GM04504 (cell line): ENCODE data around the gene CLNK.

Source experiments
- DNase-seq: peaks from one replicate; pipeline ENCODE4 v3.0.0-alpha.2; 2012; ENCODE audit warnings: low read depth

CLNK gene, protein sequence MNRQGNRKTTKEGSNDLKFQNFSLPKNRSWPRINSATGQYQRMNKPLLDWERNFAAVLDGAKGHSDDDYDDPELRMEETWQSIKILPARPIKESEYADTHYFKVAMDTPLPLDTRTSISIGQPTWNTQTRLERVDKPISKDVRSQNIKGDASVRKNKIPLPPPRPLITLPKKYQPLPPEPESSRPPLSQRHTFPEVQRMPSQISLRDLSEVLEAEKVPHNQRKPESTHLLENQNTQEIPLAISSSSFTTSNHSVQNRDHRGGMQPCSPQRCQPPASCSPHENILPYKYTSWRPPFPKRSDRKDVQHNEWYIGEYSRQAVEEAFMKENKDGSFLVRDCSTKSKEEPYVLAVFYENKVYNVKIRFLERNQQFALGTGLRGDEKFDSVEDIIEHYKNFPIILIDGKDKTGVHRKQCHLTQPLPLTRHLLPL

DNA sequence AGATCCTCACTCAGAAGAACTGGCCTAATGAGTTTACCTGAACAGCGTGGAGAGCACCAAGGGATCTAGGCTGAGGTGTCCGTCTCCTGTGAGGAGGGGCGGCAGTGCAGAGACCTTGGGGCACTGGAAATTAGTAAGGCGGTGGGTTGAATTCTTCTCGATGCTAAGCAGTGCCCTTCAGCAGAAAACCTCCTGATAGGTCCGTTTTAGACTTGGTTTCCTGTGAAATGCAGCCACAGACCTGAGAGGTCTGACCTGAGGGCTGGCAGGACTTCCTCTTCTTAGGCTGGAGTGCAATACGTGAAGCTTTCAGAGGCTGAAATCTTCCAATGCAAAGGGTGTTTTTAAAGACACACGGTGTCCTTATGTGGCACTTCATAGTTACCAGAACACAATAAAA is at the start of gene CLNK:
CLNK (minus strand) TSS at position 138 of the 400 bp plus-strand sequence. CDS start 16,899 bp downstream, outside the sequence.
- no peak for DNase-seq

GRCh38 chr4:10733481-10734062 is 49.0 kb upstream of the CLNK start:
- no peak for DNase-seq

- DNase-seq = no peak
Observed at GRCh38 chr4:10732914-10733415, 48.4 kb upstream of the CLNK start.

DNA sequence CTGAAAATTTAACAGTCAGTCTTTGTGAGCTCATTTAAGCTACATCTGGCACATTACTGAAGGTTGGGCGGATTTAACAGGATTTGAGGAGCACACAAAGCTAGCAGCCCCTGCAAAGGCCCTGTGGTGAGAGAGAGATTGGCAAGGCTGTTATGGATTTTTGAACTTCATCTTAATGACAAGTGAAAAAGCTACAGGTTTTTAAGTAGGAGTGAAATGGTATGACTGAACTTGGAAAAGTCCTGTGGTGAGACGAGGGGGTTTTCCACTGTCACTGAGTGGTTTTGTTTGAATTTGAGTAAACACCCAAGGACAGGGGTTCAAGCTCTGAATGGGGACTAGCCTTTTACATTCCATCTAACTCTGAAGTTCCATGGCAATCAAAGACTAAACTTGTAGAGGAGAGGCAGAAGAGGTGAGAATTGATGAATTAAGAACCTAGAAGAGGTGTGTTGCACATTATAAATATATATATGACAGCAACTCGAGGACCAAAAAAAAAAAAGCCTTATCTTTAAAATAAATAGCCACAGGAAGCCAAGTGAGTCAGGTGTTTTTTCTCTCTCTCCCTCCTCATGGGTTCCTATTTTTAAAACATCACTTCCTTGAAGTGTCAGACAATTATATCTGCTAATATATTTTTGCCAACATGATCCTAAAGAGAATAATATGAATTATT is 47.8 kb upstream of the CLNK start:
- no peak for DNase-seq

- DNase-seq = no peak
Observed at GRCh38 chr4:10731690-10732089, 47.1 kb upstream of the CLNK start.

GRCh38 chr4:10731162-10731561 is 46.6 kb upstream of the CLNK start:
- no peak for DNase-seq

DNA sequence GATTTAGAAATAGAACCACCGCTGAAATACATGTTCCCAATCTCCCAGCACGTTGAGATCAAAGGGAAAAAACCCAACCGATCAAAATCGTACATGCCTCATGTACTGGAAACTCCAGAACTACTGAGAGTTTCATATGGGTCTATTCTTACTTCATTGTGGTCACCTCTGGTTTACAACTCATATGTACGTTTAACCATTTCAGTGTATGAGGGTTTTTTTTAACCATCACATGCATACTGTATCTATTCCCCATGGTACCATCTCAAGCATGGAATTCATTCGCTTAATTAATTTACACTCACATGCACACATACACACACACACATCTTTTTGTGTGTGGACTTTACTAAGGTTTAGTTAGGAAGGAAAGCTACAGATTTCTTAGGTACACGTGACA is 46.0 kb upstream of the CLNK start:
- DNase-seq = no peak

DNA sequence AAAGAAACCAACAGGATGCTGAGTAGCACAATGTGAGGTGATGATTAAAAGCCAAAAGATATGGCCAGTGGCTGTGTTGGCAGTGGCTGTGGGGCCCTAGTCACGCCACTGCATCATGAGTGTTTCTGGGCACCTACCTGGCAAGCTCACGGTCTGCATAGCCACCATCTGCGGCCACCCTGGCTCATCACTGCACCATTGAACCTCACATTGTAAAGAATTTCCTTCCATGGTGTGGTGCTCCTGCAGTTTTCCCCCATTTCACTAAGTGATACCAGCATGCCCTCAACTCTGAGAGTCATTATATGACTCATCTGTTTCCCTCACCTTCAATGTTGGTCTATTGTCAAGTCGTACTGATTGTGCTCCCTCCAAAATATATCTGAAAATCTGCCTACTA is 45.5 kb upstream of the CLNK start:
- no peak for DNase-seq

DNA sequence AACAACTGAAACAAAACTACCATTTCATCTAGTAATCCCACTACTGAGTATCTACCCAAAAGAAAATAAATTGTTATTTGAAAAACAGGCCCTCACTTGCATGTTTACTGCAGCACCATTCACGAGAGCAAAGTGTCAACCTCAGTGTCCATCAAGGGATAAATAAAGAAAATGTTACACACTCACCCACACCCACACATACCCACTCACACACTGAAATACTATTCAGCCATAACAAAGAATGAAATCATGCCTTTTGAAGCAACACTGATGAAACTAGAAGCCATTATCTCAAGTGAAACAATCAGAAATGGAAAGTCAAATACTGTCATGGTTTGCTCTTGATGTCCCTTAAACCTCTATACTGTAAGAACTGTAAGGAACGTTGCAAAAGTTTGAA is 44.8 kb upstream of the CLNK start:
- no peak for DNase-seq

- DNase-seq = no peak
Observed at GRCh38 chr4:10728016-10728415, 43.4 kb upstream of the CLNK start.

DNA sequence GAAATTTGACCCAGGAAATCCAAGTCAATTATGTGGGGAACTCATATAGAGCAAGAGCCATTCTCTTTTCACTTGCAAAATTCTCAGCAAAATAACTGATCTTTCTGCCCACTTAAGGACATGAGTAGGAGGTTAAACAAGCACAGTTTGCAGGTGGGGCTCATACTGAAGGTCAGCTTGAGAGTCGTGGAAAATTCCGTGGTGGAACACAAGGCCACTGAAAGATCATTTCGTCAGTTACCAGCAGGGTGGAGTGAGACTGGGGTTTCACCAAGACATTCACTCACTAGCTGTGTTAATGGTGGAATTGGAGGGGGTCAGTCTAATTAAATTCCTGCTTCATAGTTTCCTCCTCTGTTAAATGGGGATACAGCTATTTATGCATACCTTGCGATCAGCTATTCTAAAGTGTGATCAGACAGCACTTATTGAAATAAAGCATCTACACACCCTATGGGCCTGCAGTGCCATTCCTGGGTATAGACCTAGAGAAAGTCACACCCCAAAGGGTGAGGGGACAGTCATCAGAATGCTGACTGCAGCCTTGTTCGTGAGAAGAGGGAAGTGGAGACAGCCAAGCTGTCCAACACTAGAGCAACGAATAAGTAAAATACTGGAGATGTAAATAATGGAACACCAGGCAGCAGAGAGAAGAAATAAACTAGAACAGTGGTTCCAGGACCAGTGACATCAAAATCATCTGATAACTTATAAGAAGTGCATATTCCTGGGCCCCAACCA is 42.7 kb upstream of the CLNK start:
- no peak for DNase-seq

DNA sequence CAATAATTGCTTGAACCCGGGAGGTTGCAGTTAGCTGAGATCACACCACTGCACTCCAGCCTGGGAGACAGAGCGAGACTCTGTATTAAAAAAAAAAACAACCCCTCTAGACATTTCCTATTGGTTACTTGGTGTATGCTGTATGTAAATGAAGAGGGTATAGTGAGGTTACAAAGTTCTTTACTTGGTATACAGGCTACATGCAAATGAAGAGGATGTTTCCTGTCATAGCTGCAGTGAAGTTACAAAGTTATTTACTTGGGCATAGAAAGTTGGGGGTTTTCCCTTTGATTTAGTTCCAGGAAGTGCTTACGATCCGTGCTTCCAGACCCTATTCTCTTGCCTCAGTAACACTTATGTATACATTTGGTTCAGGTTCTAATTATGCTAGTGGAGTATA is 38.4 kb upstream of the CLNK start:
- DNase-seq = no peak

DNA sequence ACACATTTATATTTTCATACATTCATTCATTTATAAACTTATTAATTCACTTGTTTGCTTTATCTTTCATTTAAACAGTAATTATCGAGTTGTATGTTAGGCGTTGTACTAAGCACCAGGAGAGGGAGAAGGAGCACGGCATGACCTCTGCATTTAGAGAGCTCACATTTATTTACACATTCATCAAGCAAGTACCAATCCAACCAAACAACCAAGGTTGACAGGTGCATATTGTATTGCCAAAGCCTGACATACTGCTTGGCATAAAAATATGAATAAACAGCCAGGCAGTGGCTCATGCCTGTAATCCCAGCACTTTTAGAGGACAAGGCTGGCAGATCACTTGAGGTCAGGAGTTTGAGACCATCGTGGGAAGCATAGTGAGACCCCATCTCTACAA is 37.0 kb upstream of the CLNK start:
- DNase-seq = no peak

DNA sequence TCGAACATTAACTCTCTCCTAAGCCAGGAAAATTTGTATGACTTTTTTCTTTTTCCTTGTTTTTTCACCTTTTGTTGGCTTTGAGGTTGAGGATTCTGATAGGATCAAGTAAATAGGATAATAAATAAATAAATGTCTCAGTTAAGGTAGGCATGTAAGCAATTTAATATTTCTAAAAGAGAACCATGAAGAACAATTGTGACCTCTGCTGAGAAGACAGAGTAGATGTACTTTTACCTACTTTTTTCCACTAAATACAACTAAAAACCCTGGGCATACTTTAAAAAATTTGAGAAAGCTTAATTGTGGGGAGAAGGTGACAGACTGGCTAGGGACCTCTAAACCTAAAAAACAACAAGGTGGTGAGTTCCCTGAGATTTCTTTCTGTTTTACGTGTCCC is 31.6 kb upstream of the CLNK start:
- DNase-seq = no peak

DNA sequence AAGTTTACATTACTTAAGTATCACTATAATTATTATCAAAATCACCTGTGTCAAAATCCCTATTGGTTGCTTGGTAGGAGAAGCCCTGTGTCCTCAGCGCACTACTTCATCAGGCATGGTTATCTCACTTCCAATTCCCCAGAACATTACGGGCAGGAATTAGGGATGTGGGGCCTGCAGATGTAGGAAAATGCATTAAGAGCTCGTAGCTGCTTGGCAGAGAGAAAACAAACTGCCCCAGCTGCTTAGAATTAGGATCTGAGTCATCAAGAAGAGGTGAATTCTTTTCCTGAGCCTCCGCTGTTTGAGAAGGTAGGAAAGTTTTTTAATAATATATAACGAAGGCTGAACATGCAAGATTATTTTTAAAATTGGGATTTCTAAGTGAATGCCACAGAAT is 31.1 kb upstream of the CLNK start:
- no peak for DNase-seq

DNA sequence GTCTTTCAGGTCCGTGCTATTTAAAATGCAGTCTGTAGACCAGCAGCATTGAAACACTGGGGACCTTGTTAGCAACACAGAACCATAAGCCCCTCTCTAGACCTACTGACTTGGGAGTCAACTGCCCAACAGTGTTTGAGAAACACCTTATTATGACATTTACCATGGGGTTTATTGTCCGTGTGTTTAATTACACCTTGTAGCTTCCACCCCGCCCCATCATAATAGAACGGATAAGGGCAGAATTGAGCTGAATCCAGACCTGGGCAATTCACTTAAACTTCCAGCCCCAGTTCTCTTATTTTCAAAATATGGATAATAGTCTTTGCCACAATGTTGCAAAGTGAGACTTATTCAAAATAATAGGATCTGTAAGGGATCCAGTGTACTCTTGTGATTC is 30.6 kb upstream of the CLNK start:
- DNase-seq = no peak

DNA sequence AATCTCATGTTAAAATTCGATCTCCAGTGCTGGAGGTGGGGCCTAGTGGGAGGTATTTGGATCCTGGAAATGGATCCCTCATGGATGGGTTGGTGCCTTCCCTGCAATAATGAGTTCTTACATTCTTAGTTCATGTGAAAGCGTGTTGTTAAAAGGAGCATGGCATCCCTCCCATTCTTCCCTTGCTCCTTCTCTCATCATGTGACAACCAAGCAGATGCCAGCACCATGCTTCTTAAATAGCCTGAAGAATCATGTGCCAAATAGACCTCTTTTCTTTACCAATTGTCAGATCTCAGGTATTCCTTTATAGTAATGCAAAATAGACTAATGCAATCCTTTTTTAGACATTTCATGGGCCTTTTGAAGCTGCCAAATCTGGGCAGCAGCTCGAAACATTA is 29.0 kb upstream of the CLNK start:
- no peak for DNase-seq

DNA sequence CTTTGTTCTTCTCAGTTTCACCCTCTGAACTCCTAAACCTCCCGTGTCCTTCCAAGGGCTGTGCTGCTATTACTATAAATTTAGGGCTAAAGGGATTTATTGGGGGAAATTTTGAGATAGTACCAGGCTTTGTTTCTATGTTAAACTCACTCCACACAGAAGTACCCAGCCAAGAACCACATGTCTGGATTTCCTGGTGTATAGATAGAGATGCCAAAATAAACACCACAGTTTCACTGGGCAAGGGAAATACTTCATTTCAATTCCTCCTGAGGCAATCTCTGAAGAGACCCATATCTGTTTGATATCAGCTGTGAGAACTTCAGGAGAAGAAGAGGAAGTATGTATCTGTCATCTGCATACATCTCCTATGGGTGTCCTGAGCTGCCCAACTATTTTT is 21.7 kb upstream of the CLNK start:
- DNase-seq = no peak

GRCh38 chr4:10704430-10704810 is 19.9 kb upstream of the CLNK start:
- DNase-seq = no peak

DNA sequence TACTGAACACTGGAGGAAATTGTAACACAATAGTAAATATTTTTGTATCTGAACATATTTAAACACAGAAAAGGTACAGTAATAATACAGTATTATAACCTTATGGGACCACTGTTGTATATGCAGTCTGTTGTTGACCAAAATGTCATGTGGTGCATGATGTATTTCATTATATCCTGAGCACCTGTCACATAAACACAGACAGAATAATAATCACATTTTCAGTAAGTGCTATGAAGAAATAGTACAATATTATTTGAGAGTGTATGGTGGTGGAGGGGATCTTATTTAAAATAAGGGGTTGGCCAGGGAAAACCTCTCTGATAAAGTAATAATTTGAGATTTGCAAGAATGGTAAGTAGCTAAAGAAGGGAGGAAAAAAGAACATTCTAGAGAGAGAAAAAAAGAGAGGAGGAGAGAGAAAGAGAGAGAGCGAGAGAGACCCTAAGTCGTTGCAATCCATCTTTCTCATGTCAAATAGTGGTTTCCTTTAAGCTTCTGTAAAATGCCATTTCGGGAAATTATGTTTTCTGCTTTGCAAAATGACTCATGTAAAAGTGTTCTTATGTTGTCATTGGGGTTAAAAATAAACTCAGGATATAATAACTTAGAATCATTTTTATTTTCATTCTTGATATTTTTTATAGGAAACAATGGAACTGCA is 19.3 kb upstream of the CLNK start:
- no peak for DNase-seq

GRCh38 chr4:10703156-10703555 is 18.6 kb upstream of the CLNK start:
- no peak for DNase-seq
